H9 (cell line): Measurements from ENCODE around the gene HSPA13. TPM values are rescaled to one million over a fixed set of nuclear protein-coding genes. Genes with fewer than 3 reads are reported as not detected.

ENCODE experiments used
- DNase-seq: peaks from one replicate; pipeline ENCODE4 v3.0.0-alpha.2; 2017
- H2AFZ ChIP-seq: one replicate; pipeline ENCODE4 v1.6.1; 2013; ENCODE audit warnings: mild to moderate bottlenecking, low read length, control low read depth, moderate library complexity
- H2AK5ac ChIP-seq: 2 replicates; pipeline ENCODE4 v1.6.1; 2013; ENCODE audit warnings: low read length, control low read depth, mixed read lengths; ENCODE audit not compliant: insufficient read length
- H2BK120ac ChIP-seq: one replicate; pipeline ENCODE4 v1.6.1; 2013; ENCODE audit warnings: low read depth, mild to moderate bottlenecking, low read length, control low read depth, inconsistent platforms; ENCODE audit not compliant: poor library complexity, severe bottlenecking
- H2BK12ac ChIP-seq: 2 replicates; pipeline ENCODE4 v1.6.1; 2013; ENCODE audit warnings: low read length, control low read depth, mixed read lengths, low read depth; ENCODE audit not compliant: insufficient read length
- H2BK15ac ChIP-seq: 2 replicates; pipeline ENCODE4 v1.6.1; 2013; ENCODE audit warnings: low read depth, low read length, control low read depth
- H2BK20ac ChIP-seq: one replicate; pipeline ENCODE4 v1.6.1; 2013; ENCODE audit warnings: low read depth, mild to moderate bottlenecking, low read length, control low read depth, inconsistent platforms; ENCODE audit not compliant: poor library complexity, severe bottlenecking
- H2BK5ac ChIP-seq: 2 replicates; pipeline ENCODE4 v1.6.1; 2013; ENCODE audit warnings: low read length, control low read depth, mixed read lengths; ENCODE audit not compliant: insufficient read length
- H3K14ac ChIP-seq: 2 replicates; pipeline ENCODE4 v1.6.1; 2013; ENCODE audit warnings: low read length, control low read depth; ENCODE audit not compliant: insufficient read depth
- H3K18ac ChIP-seq: 2 replicates; pipeline ENCODE4 v1.6.1; 2013; ENCODE audit warnings: low read depth, mild to moderate bottlenecking, mixed read lengths, low read length, control low read depth; ENCODE audit not compliant: insufficient read length
- H3K23ac ChIP-seq: 2 replicates; pipeline ENCODE4 v1.6.1; 2013; ENCODE audit warnings: low read length, control low read depth, mixed read lengths, low read depth; ENCODE audit not compliant: insufficient read length
- H3K23me2 ChIP-seq: 2 replicates; pipeline ENCODE4 v1.6.1; 2013; ENCODE audit warnings: low read depth, mild to moderate bottlenecking, mixed read lengths, low read length, control low read depth; ENCODE audit not compliant: insufficient read length, poor library complexity, severe bottlenecking
- H3K27ac ChIP-seq: 2 replicates; pipeline ENCODE4 v1.5.1; 2013; ENCODE audit warnings: low read length, control low read depth, mixed read lengths, low read depth; ENCODE audit not compliant: insufficient read length
- H3K27me3 ChIP-seq: 2 replicates; pipeline ENCODE4 v1.6.1; 2013; ENCODE audit warnings: low read length, control low read depth, inconsistent platforms; ENCODE audit not compliant: insufficient read depth
- H3K4ac ChIP-seq: 2 replicates; pipeline ENCODE4 v1.6.1; 2013; ENCODE audit warnings: low read depth, mild to moderate bottlenecking, control low read depth, inconsistent platforms, low read length, moderate library complexity
- H3K4me1 ChIP-seq: 2 replicates; pipeline ENCODE4 v1.6.1; 2013; ENCODE audit warnings: low read length, control low read depth, inconsistent platforms; ENCODE audit not compliant: insufficient read depth
- H3K4me2 ChIP-seq: 2 replicates; pipeline ENCODE4 v1.6.1; 2013; ENCODE audit warnings: low read length, control low read depth, mixed read lengths; ENCODE audit not compliant: insufficient read length, insufficient read depth
- H3K56ac ChIP-seq: 2 replicates; pipeline ENCODE4 v1.6.1; 2013; ENCODE audit warnings: low read depth, mild to moderate bottlenecking, mixed read lengths, low read length, control low read depth; ENCODE audit not compliant: insufficient read length
- H3K79me1 ChIP-seq: 2 replicates; pipeline ENCODE4 v1.6.1; 2013; ENCODE audit warnings: low read depth, mild to moderate bottlenecking, moderate library complexity, low read length, control low read depth, inconsistent platforms; ENCODE audit not compliant: insufficient read depth, poor library complexity, severe bottlenecking
- H3K79me2 ChIP-seq: 2 replicates; pipeline ENCODE4 v1.6.1; 2013; ENCODE audit warnings: low read length, control low read depth, inconsistent platforms; ENCODE audit not compliant: insufficient read depth
- H3K9ac ChIP-seq: 2 replicates; pipeline ENCODE4 v1.6.1; 2013; ENCODE audit warnings: low read length, control low read depth, mixed read lengths; ENCODE audit not compliant: insufficient read length; ENCODE audit errors: extremely low read depth
- H3K9me3 ChIP-seq: one replicate; pipeline ENCODE4 v1.6.1; 2013; ENCODE audit warnings: low read depth, low read length, inconsistent platforms; ENCODE audit not compliant: control insufficient read depth
- H3T11ph ChIP-seq: one replicate; pipeline ENCODE4 v1.6.1; 2013; ENCODE audit warnings: mild to moderate bottlenecking, low read length, control low read depth, inconsistent platforms
- H4K20me1 ChIP-seq: one replicate; pipeline ENCODE4 v1.6.1; 2013; ENCODE audit not compliant: control insufficient read depth, insufficient read length, insufficient read depth
- H4K5ac ChIP-seq: 2 replicates; pipeline ENCODE4 v1.6.1; 2013; ENCODE audit warnings: low read depth, mild to moderate bottlenecking, mixed read lengths, low read length, control low read depth; ENCODE audit not compliant: insufficient read length
- H4K8ac ChIP-seq: replicated peaks from 2 replicates; pipeline ENCODE4 v1.6.1; 2013; ENCODE audit warnings: low read length, control low read depth, mixed read lengths, low read depth; ENCODE audit not compliant: insufficient read length
- H4K91ac ChIP-seq: 2 replicates; pipeline ENCODE4 v1.6.1; 2013; ENCODE audit warnings: low read depth, mild to moderate bottlenecking, moderate library complexity, mixed read lengths, low read length, control low read depth; ENCODE audit not compliant: insufficient read length
- H3K27ac Mint-ChIP-seq, 3 experiments: 2 replicates in 2 of 3; 3 replicates in 1 of 3; pipeline ENCODE4 v1.8.0; 2020 to 2021; ENCODE audit warnings: mixed read lengths in 3 of 3, mild to moderate bottlenecking in 1 of 3, moderate library complexity in 1 of 3
- H3K27me3 Mint-ChIP-seq: 2 replicates; pipeline ENCODE4 v1.8.0; 2021; ENCODE audit warnings: low read depth, mild to moderate bottlenecking, moderate library complexity, mixed read lengths
- H3K36me3 Mint-ChIP-seq, 3 experiments: 2 replicates in 2 of 3; 3 replicates in 1 of 3; pipeline ENCODE4 v1.8.0; 2020 to 2021; ENCODE audit warnings: low read depth in 3 of 3, mixed read lengths in 3 of 3; ENCODE audit not compliant: insufficient read depth in 1 of 3
- H3K4me1 Mint-ChIP-seq, 2 experiments: 2 replicates each; pipeline ENCODE4 v1.8.0; 2020; ENCODE audit warnings: mixed read lengths in 2 of 2
- H3K4me3 Mint-ChIP-seq, 2 experiments: 2 replicates in 1 of 2; 3 replicates in 1 of 2; pipeline ENCODE4 v1.8.0; 2020 to 2021; ENCODE audit warnings: mild to moderate bottlenecking in 2 of 2, mixed read lengths in 2 of 2, moderate library complexity in 1 of 2
- H3K9me3 Mint-ChIP-seq, 2 experiments: 2 replicates in 1 of 2; 3 replicates in 1 of 2; pipeline ENCODE4 v1.8.0; 2020; ENCODE audit warnings: mild to moderate bottlenecking in 2 of 2, mixed read lengths in 2 of 2, moderate library complexity in 1 of 2
- WGBS: extraction: QIAGEN DNeasy Blood & Tissue Kit; methylation state at CpG from one replicate; pipeline ENCODE4 v1.1.7; 2013; ENCODE audit warnings: missing lambda C conversion rate, low lambda C conversion rate, mixed read lengths; ENCODE audit not compliant: insufficient read length; ENCODE audit errors: extremely low coverage; 5-methylcytosine and 5-hydroxymethylcytosine counted together
- total RNA-seq: library from RNA; stranded (reverse); gene quantifications from 2 replicates; pipeline ENCODE4 v1.2.1, GENCODE V29; 2021
- TF ChIP-seq, protein P1 (sequence below): fragments of 200-600 bp; sonication (generic); conservative IDR thresholded peaks from 3 replicates; pipeline ENCODE4 v1.8.0; 2021; ENCODE audit warnings: antibody characterized with exemption, mild to moderate bottlenecking

Gene HSPA13
- total RNA-seq, 1 experiment from 2014 or later: 32.6 TPM

DNA sequence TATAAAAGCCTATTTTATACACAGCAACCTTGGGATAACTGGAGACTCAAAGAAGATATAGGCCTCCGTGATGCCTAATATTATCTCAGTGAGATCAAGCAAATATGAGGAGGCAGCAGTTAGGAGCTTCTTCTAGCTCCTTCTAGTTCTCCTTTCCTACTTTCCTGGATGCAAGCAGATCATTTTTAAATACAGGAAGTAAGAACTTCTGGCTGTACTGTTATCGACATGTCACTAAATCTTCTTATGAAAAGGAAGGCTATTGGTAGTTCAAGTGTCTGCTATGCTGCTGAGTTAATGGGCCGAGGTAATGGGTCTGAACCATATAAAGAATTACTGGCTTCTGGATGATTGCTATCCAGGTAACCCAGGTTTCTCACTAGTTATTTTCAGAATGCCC, 15.9 kb downstream of the HSPA13 start:
- TF ChIP-seq, protein P1, sequence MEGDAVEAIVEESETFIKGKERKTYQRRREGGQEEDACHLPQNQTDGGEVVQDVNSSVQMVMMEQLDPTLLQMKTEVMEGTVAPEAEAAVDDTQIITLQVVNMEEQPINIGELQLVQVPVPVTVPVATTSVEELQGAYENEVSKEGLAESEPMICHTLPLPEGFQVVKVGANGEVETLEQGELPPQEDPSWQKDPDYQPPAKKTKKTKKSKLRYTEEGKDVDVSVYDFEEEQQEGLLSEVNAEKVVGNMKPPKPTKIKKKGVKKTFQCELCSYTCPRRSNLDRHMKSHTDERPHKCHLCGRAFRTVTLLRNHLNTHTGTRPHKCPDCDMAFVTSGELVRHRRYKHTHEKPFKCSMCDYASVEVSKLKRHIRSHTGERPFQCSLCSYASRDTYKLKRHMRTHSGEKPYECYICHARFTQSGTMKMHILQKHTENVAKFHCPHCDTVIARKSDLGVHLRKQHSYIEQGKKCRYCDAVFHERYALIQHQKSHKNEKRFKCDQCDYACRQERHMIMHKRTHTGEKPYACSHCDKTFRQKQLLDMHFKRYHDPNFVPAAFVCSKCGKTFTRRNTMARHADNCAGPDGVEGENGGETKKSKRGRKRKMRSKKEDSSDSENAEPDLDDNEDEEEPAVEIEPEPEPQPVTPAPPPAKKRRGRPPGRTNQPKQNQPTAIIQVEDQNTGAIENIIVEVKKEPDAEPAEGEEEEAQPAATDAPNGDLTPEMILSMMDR: no peak
- DNase-seq: no peak

More for the DNA sequence above, 15.9 kb downstream of the HSPA13 start:
- H3T11ph ChIP-seq: no peak overlapping the region
- Mint-ChIP-seq H3K36me3 (peaks cover 0 to 2% (median 0%) of the 10 kb centered on the region in 3 experiments; a peak in 1 of 7 replicates), H3K4me1 (no peaks in the 10 kb centered on the region), H3K27ac (no peak overlapping the region), H3K27me3 (no peaks in the 10 kb centered on the region), H3K9me3 (peaks cover 2 to 3% of the 10 kb centered on the region in 2 experiments; a peak in 3 of 5 replicates), H3K4me3 (no peak overlapping the region)
- H3K4ac ChIP-seq: no peak overlapping the region
- H3K79me1 ChIP-seq: no peaks in the 10 kb centered on the region
- H2BK5ac ChIP-seq: no peak overlapping the region
- H3K9ac ChIP-seq: no peak overlapping the region
- no peaks in the 10 kb centered on the region for H3K79me2 ChIP-seq
- no peak overlapping the region for H2BK120ac ChIP-seq
- H4K91ac ChIP-seq: no peak overlapping the region
- no peak overlapping the region for H3K14ac ChIP-seq
- H2BK20ac ChIP-seq: no peak overlapping the region
- H3K18ac ChIP-seq: no peak overlapping the region
- no peaks in the 10 kb centered on the region for H3K4me1 ChIP-seq
- H4K20me1 ChIP-seq: no peaks in the 10 kb centered on the region
- H3K23me2 ChIP-seq: no peaks in the 10 kb centered on the region
- no peak overlapping the region for H2BK15ac ChIP-seq
- no peak overlapping the region for H3K56ac ChIP-seq
- no peak overlapping the region for H2AFZ ChIP-seq
- H3K4me2 ChIP-seq: no peak overlapping the region
- H4K8ac ChIP-seq: no peak overlapping the region
- no CpG with 5 or more reads among the region's 3 CpGs for WGBS
- H4K5ac ChIP-seq: no peak overlapping the region
- H3K27me3 ChIP-seq: no peaks in the 10 kb centered on the region
- H2AK5ac ChIP-seq: no peak overlapping the region
- no peaks in the 10 kb centered on the region for H3K9me3 ChIP-seq
- no peak overlapping the region for H3K27ac ChIP-seq
- H2BK12ac ChIP-seq: no peak overlapping the region
- no peak overlapping the region for H3K23ac ChIP-seq
